NCI-H1436 (cell line): Measurements from ENCODE around the gene MAP4K2.

Experiments
- DNase-seq: peaks from one replicate; lab custom pipeline; 2025; lab: John Stamatoyannopoulos, UW

The MAP4K2 gene

GRCh38 chr11:64754124-64754918 is 48.7 kb downstream of the MAP4K2 start:
- no peak for DNase-seq

GRCh38 chr11:64753380-64754123 is 49.5 kb downstream of the MAP4K2 start:
- DNase-seq, result no peak

- no peak for DNase-seq
Measured at GRCh38 chr11:64753019-64753379, 50.0 kb downstream of the MAP4K2 start.

- DNase-seq, result no peak
Measured at GRCh38 chr11:64752175-64752970, 50.6 kb downstream of the MAP4K2 start.

- no peak for DNase-seq
Measured at GRCh38 chr11:64751580-64751979, 51.4 kb downstream of the MAP4K2 start.

- no peak for DNase-seq
Measured at GRCh38 chr11:64751136-64751535, 51.9 kb downstream of the MAP4K2 start.

GRCh38 chr11:64750361-64751054 is 52.5 kb downstream of the MAP4K2 start:
- DNase-seq, result no peak

- no peak for DNase-seq
Measured at GRCh38 chr11:64747961-64748665, 54.9 kb downstream of the MAP4K2 start.

- no peak for DNase-seq
Measured at GRCh38 chr11:64746486-64746885, 56.5 kb downstream of the MAP4K2 start.

GRCh38 chr11:64745521-64746328 is 57.3 kb downstream of the MAP4K2 start:
- DNase-seq, result no peak

- DNase-seq, result no peak
Measured at GRCh38 chr11:64745189-64745520, 57.9 kb downstream of the MAP4K2 start.

- DNase-seq, result no peak
Measured at GRCh38 chr11:64744544-64745188, 58.3 kb downstream of the MAP4K2 start.

- no peak for DNase-seq
Measured at GRCh38 chr11:64743591-64744543, 59.1 kb downstream of the MAP4K2 start, which contains the start of gene RASGRP2. RASGRP2 (minus strand) TSS chr11:64744142; CDS start chr11:64742866, 1,276 bp downstream.

GRCh38 chr11:64742889-64743590 is 60.0 kb downstream of the MAP4K2 start:
- DNase-seq, result peak; percentile 24

- DNase-seq, result no peak
Measured at GRCh38 chr11:64742087-64742888, 60.7 kb downstream of the MAP4K2 start.

- no peak for DNase-seq
Measured at GRCh38 chr11:64741375-64742086, 61.5 kb downstream of the MAP4K2 start.

GRCh38 chr11:64739871-64740270 is 63.1 kb downstream of the MAP4K2 start:
- DNase-seq, result no peak
